H1 (cell line): Measurements from ENCODE around the gene POLD4. TPM values are rescaled to one million over a fixed set of nuclear protein-coding genes. Genes with fewer than 3 reads are reported as not detected.

Experiments used
- CBX8 ChIP-seq: fragments of 300-800, 300-1000 bp; sonication (generic); IDR thresholded peaks from 2 replicates; pipeline ENCODE4 v1.7.1; 2016; ENCODE audit warnings: low read depth, low read length, borderline replicate concordance
- CREB1 ChIP-seq: IDR thresholded peaks from 2 replicates; pipeline ENCODE4 v1.6.1; 2012; ENCODE audit warnings: inconsistent platforms
- EGR1 ChIP-seq: IDR thresholded peaks from 2 replicates; pipeline ENCODE4 v1.6.1; 2011; ENCODE audit warnings: low read depth, low read length, borderline replicate concordance
- EP300 ChIP-seq, 2 experiments: IDR thresholded peaks; 1 replicate in 1 of 2; 2 replicates in 1 of 2; pipeline ENCODE4 v1.6.1; 2011 to 2012; ENCODE audit warnings: low read depth in 2 of 2, low read length in 2 of 2, mild to moderate bottlenecking in 2 of 2, borderline replicate concordance in 1 of 2, inconsistent platforms in 1 of 2, moderate library complexity in 1 of 2
- GTF2F1 ChIP-seq: IDR thresholded peaks from 2 replicates; pipeline ENCODE4 v1.6.1; 2012; ENCODE audit warnings: low read depth, low read length, improper control_type of control experiment, borderline replicate concordance
- PHF8 ChIP-seq: fragments of 200-600 bp; sonication (generic); conservative IDR thresholded peaks from 2 replicates; pipeline ENCODE4 v1.7.1; 2012; ENCODE audit warnings: low read depth, mild to moderate bottlenecking, inconsistent platforms, low read length, moderate library complexity
- SRF ChIP-seq: IDR thresholded peaks from 2 replicates; pipeline ENCODE4 v1.6.1; 2011; ENCODE audit warnings: mild to moderate bottlenecking, low read depth, low read length, moderate library complexity
- YY1 ChIP-seq: IDR thresholded peaks from 2 replicates; pipeline ENCODE4 v1.6.1; 2011; ENCODE audit warnings: low read depth, mild to moderate bottlenecking, low read length
- polyA plus RNA-seq, 7 experiments: library from polyadenylated mRNA; depleted of rRNA in 3 of 7; stranded (reverse) in 5 of 7; unstranded in 2 of 7; fragments of >200 nt in 5 of 7; fragments of 200-250 nt in 2 of 7; gene quantifications; 1 replicate in 5 of 7; 2 replicates in 1 of 7; 4 replicates in 1 of 7; pipeline versions ENCODE4 v1.2.1 to v1.2.3, GENCODE V29; 2011 to 2013; ENCODE audit warnings: missing spikeins in 2 of 7, mixed read lengths in 2 of 7
- total RNA-seq: library from RNA; stranded (reverse); fragmentation: NEBNext Ultra II Directional; extraction: Animal tissue kit (Norgen Biotek cat#: 25700); gene quantifications from 2 replicates; pipeline ENCODE4 v1.2.1, GENCODE V29; 2021
- TF ChIP-seq, protein P1 (sequence below): fragments of 300-600 bp; sonication (generic); IDR thresholded peaks from 2 replicates; pipeline ENCODE4 v1.7.1; 2012; ENCODE audit warnings: low read length, moderate library complexity, mild to moderate bottlenecking, inconsistent platforms; ENCODE audit not compliant: insufficient replicate concordance

POLD4 gene
- total and polyA plus RNA-seq, 2 of the 8 experiments (the other 6 are each of a cell fraction or from before 2014, with no cell fraction given): 21.2 to 46.7 TPM

DNA sequence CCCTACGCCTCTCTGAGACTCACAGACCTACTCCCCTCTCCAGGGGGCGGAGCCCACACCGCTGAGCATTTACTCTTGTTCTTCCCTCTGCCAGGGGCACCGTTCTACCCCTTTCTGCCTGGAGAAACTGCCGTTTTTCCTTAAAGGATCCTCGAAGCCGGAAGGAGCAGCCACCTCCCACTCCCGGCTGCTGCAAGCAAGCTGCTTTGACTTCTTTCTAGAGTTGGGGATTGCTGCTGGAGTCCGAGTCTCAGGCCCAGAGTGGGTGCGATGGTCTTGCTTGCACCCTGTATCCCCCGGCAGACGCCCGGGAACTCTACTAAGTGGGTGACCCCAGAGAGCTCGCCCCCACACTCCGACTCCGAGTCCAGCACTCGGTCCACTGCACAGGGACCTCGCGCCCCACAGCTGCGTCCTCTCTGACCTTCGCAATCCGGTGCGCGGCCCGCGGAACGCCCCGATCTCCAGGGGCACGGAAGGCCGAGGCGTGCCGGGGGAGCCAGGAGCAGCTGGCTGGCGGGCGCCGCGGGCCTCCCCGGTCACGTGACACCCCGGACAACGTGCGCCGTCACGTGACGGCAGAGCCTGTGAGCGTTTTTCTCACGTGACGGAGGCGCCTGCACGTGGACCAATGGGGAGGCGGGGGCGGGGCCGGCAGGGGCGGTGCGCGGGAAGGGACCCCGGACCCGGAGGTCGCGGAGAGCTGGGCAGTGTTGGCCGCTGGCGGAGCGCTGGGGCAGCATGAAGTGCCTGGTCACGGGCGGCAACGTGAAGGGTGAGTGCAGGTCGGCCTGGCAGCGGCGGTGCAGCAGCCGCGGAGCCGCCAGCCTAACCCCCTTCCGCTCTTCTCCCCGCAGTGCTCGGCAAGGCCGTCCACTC lies 38.2 kb upstream of the POLD4 start, which contains the start of gene RAD9A (continued):
- TF ChIP-seq CBX8: no peak
- peak; percentile 66 for TF ChIP-seq EGR1
- TF ChIP-seq CREB1: peak; percentile 77
- peak; percentile 80 for TF ChIP-seq PHF8
- TF ChIP-seq SRF: 0 out of 2 replicates have a peak, but pooled peaks have one; percentile 19
- 0 out of 2 replicates have a peak, but pooled peaks have one; percentile 13 for TF ChIP-seq YY1
- TF ChIP-seq EP300 (IDR thresholded peaks at IDR 0.05; ENCODE audit: borderline replicate concordance in 1 of 2, low read depth in 2 of 2, low read length in 2 of 2): peak in 1 of 2 experiments; percentile 78; a peak in 2 of 3 replicates
- TF ChIP-seq GTF2F1: peak; percentile 64
- TF ChIP-seq, protein P1, sequence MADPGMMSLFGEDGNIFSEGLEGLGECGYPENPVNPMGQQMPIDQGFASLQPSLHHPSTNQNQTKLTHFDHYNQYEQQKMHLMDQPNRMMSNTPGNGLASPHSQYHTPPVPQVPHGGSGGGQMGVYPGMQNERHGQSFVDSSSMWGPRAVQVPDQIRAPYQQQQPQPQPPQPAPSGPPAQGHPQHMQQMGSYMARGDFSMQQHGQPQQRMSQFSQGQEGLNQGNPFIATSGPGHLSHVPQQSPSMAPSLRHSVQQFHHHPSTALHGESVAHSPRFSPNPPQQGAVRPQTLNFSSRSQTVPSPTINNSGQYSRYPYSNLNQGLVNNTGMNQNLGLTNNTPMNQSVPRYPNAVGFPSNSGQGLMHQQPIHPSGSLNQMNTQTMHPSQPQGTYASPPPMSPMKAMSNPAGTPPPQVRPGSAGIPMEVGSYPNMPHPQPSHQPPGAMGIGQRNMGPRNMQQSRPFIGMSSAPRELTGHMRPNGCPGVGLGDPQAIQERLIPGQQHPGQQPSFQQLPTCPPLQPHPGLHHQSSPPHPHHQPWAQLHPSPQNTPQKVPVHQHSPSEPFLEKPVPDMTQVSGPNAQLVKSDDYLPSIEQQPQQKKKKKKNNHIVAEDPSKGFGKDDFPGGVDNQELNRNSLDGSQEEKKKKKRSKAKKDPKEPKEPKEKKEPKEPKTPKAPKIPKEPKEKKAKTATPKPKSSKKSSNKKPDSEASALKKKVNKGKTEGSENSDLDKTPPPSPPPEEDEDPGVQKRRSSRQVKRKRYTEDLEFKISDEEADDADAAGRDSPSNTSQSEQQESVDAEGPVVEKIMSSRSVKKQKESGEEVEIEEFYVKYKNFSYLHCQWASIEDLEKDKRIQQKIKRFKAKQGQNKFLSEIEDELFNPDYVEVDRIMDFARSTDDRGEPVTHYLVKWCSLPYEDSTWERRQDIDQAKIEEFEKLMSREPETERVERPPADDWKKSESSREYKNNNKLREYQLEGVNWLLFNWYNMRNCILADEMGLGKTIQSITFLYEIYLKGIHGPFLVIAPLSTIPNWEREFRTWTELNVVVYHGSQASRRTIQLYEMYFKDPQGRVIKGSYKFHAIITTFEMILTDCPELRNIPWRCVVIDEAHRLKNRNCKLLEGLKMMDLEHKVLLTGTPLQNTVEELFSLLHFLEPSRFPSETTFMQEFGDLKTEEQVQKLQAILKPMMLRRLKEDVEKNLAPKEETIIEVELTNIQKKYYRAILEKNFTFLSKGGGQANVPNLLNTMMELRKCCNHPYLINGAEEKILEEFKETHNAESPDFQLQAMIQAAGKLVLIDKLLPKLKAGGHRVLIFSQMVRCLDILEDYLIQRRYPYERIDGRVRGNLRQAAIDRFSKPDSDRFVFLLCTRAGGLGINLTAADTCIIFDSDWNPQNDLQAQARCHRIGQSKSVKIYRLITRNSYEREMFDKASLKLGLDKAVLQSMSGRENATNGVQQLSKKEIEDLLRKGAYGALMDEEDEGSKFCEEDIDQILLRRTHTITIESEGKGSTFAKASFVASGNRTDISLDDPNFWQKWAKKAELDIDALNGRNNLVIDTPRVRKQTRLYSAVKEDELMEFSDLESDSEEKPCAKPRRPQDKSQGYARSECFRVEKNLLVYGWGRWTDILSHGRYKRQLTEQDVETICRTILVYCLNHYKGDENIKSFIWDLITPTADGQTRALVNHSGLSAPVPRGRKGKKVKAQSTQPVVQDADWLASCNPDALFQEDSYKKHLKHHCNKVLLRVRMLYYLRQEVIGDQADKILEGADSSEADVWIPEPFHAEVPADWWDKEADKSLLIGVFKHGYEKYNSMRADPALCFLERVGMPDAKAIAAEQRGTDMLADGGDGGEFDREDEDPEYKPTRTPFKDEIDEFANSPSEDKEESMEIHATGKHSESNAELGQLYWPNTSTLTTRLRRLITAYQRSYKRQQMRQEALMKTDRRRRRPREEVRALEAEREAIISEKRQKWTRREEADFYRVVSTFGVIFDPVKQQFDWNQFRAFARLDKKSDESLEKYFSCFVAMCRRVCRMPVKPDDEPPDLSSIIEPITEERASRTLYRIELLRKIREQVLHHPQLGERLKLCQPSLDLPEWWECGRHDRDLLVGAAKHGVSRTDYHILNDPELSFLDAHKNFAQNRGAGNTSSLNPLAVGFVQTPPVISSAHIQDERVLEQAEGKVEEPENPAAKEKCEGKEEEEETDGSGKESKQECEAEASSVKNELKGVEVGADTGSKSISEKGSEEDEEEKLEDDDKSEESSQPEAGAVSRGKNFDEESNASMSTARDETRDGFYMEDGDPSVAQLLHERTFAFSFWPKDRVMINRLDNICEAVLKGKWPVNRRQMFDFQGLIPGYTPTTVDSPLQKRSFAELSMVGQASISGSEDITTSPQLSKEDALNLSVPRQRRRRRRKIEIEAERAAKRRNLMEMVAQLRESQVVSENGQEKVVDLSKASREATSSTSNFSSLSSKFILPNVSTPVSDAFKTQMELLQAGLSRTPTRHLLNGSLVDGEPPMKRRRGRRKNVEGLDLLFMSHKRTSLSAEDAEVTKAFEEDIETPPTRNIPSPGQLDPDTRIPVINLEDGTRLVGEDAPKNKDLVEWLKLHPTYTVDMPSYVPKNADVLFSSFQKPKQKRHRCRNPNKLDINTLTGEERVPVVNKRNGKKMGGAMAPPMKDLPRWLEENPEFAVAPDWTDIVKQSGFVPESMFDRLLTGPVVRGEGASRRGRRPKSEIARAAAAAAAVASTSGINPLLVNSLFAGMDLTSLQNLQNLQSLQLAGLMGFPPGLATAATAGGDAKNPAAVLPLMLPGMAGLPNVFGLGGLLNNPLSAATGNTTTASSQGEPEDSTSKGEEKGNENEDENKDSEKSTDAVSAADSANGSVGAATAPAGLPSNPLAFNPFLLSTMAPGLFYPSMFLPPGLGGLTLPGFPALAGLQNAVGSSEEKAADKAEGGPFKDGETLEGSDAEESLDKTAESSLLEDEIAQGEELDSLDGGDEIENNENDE: no peak
- TF ChIP-seq, all 59 proteins: peak for 27
